ENCODE results near the gene SPDYE2.
"Not testable (repeated sequence)": the region's sequence is repeated elsewhere in the genome, so short reads cannot be mapped to it uniquely, and the experiment has no call there.

GRCh38 chr7:102531583-102531982 is 19.4 kb upstream of the SPDYE2 start:
- TF ChIP-seq CTCF, POLR2AphosphoS5, EP300, POLR2A (IDR thresholded peaks at IDR 0.05): not testable (repeated sequence)

Data from stomach (tissue), 4 donors.